Effector memory CD4-positive, alpha-beta T cell (primary cell): ENCODE measurements around the gene RXRA.
"Not testable (repeated sequence)": the region's sequence is repeated elsewhere in the genome, so short reads cannot be mapped to it uniquely, and the experiment has no call there.

ENCODE experiments used
- DNase-seq, 3 donors: peaks; one replicate each; pipeline ENCODE4 v3.0.0-alpha.2; 2020
- H3K27ac ChIP-seq: 2 replicates; pipeline ENCODE4 v1.7.0; 2013; ENCODE audit warnings: mild to moderate bottlenecking, low read length, moderate library complexity; ENCODE audit not compliant: insufficient read depth, poor library complexity, severe bottlenecking
- H3K27me3 ChIP-seq: replicated peaks from 2 replicates; pipeline ENCODE4 v1.7.0; 2013; ENCODE audit warnings: mild to moderate bottlenecking, low read length; ENCODE audit not compliant: insufficient read depth, control insufficient read depth, poor library complexity, severe bottlenecking
- H3K36me3 ChIP-seq: 2 replicates; pipeline ENCODE4 v1.7.0; 2013; ENCODE audit warnings: mild to moderate bottlenecking, low read length, moderate library complexity; ENCODE audit not compliant: control insufficient read depth, insufficient read depth
- H3K4me1 ChIP-seq: 2 replicates; pipeline ENCODE4 v1.7.0; 2013; ENCODE audit warnings: low read length, mild to moderate bottlenecking; ENCODE audit not compliant: control insufficient read depth, insufficient read depth, poor library complexity, severe bottlenecking
- H3K4me3 ChIP-seq: 2 replicates; pipeline ENCODE4 v1.7.0; 2013; ENCODE audit warnings: low read length, low read depth, mild to moderate bottlenecking; ENCODE audit not compliant: insufficient read depth, poor library complexity, severe bottlenecking
- H3K9me3 ChIP-seq: 2 replicates; pipeline ENCODE4 v1.7.0; 2013; ENCODE audit warnings: mild to moderate bottlenecking, low read length, moderate library complexity; ENCODE audit not compliant: control insufficient read depth

Gene RXRA

GRCh38 chr9:134307674-134308638, 18.3 kb upstream of the RXRA start:
- DNase-seq = no peak
- Histone ChIP-seq H3K4me3 (no peak overlapping the region), H3K9me3 (no peaks in the 10 kb centered on the region), H3K36me3 (no peaks in the 10 kb centered on the region), H3K27ac (no peak overlapping the region), H3K4me1 (no peaks in the 10 kb centered on the region), H3K27me3 (no peaks in the 10 kb centered on the region)

GRCh38 chr9:134308639-134309220, 17.5 kb upstream of the RXRA start:
- not testable (repeated sequence) for H3K4me3 ChIP-seq, H3K27ac ChIP-seq, H3K4me1 ChIP-seq, H3K36me3 ChIP-seq, DNase-seq, H3K9me3 ChIP-seq, H3K27me3 ChIP-seq

- H3K27ac ChIP-seq = no peak overlapping the region
- no peaks in the 10 kb centered on the region for H3K4me1 ChIP-seq
- no peak overlapping the region for H3K4me3 ChIP-seq
- H3K9me3 ChIP-seq = no peaks in the 10 kb centered on the region
- no peak for DNase-seq
- no peaks in the 10 kb centered on the region for H3K36me3 ChIP-seq
- H3K27me3 ChIP-seq = no peaks in the 10 kb centered on the region
Observed at GRCh38 chr9:134313470-134313869, 12.8 kb upstream of the RXRA start.

- H3K4me1 ChIP-seq = no peaks in the 10 kb centered on the region
- no peak for DNase-seq
- no peaks in the 10 kb centered on the region for H3K36me3 ChIP-seq
- H3K27ac ChIP-seq = no peak overlapping the region
- no peaks in the 10 kb centered on the region for H3K27me3 ChIP-seq
- H3K9me3 ChIP-seq = no peaks in the 10 kb centered on the region
- no peak overlapping the region for H3K4me3 ChIP-seq
Observed at GRCh38 chr9:134314039-134314949, 12.0 kb upstream of the RXRA start.

DNA sequence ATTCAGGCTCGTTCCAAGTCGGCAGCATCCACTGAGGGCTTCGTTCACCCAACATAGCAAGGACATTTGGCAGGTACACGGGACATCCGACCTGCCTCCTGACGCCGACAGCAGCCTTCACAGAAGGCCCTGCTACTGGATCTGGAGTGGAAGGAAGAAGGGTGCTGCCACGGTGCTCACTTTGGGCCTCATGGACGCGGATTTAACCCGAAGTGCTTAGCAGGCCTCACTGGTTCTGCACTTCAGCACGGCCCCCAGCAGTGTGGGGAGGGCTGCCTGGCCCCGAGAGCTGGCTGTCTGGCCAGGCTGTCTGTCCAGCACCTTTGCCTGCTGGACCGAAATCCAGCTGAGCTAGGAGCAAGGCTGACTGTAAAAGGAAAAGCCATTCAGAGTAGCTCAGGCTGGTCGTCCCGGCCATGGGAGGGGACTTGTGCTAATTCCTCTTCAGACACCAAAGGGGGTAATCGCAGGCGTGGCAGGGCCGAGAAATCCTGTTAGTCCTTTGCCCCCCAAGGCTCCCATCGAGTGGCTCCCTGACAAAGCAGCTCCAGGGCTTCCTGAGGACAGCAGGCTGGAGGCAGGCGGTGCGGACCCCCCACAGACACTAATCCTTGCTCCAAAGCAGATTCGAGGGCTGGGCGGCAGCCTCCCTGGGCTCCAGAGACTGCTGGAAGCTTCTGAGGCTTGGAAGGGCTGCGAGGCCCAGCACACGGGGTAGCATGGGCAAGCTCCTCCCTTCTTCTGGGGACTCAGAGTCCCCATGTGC, 11.1 kb upstream of the RXRA start:
- DNase-seq = no peak
- Histone ChIP-seq H3K27ac (no peak overlapping the region), H3K9me3 (no peaks in the 10 kb centered on the region), H3K36me3 (no peaks in the 10 kb centered on the region), H3K4me1 (no peaks in the 10 kb centered on the region), H3K4me3 (no peak overlapping the region), H3K27me3 (no peaks in the 10 kb centered on the region)

GRCh38 chr9:134315716-134316448, 10.4 kb upstream of the RXRA start:
- no peak overlapping the region for H3K4me3 ChIP-seq
- no peaks in the 10 kb centered on the region for H3K36me3 ChIP-seq
- no peak overlapping the region for H3K27ac ChIP-seq
- no peaks in the 10 kb centered on the region for H3K4me1 ChIP-seq
- no peaks in the 10 kb centered on the region for H3K27me3 ChIP-seq
- H3K9me3 ChIP-seq = no peaks in the 10 kb centered on the region
- no peak for DNase-seq

DNA sequence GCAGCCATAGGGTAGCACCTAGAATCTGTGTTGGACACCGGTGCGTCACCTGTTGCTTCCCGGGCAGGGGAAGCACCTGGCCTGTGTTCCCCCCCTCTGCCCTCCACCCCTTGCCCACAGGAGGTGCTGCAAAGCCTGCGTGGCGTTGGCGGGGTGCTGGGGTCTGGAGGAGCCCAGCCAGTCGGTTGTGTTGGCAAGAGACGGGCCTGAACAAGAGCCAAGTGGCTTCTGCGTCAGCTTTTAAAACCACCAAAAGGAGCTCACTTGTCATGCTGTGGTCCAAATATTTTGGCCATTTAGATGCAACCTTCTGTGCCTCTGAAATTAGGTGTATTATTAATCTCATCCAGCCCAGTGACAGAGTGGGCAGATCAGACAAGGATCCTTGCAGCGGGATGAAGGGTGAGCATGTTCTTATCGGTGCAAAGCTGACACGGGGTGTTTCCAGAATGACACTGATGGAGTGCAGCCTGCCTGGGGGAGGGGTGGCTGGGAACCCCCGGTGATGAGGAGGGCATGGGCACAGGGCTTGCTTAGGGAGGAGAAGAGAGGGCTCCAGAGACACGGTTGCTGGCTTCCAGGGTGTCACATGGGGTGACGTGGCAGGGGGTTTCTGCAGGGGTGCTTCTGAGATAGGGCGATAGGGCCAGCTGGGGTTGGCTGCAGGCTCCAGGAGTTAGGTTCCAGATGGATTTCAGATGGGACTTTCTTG, 9.7 kb upstream of the RXRA start:
- Histone ChIP-seq H3K27ac (no peak overlapping the region), H3K9me3 (no peaks in the 10 kb centered on the region), H3K4me3 (no peak overlapping the region), H3K36me3 (no peaks in the 10 kb centered on the region), H3K4me1 (no peaks in the 10 kb centered on the region), H3K27me3 (no peaks in the 10 kb centered on the region)
- DNase-seq = no peak

DNA sequence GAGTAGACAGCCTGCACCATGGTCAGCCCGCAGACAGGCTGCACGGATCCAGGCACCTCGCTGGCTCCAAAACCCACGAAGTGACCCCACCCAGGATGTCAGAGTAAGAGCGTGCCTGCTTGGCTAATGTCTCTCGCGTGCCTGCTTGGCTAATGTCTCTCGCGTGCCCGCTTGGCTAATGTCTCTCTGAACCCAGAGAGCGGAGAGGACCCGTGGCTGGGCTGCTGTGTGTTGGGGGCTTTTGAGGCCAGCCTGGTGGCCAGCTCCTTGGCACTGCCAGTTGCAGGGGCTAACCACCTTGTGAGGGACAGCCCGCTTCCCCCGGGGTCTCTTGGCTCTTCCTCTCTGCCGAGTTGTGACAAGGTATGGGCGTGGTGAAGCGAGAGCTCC, 8.9 kb upstream of the RXRA start:
- Histone ChIP-seq H3K4me3 (no peak overlapping the region), H3K4me1 (no peaks in the 10 kb centered on the region), H3K27ac (no peak overlapping the region), H3K27me3 (no peaks in the 10 kb centered on the region), H3K9me3 (no peaks in the 10 kb centered on the region), H3K36me3 (no peaks in the 10 kb centered on the region)
- no peak for DNase-seq
